Stimulated activated CD4-positive, alpha-beta T cell treated with anti-CD3 and anti-CD28 coated beads, Interleukin-2, amount 100 ng/mL, for 4 hours (primary cell): ENCODE measurements around the gene ARID5B.

ENCODE experiments used
- DNase-seq: peaks from one replicate; pipeline ENCODE4 v3.0.0-alpha.2; 2020; ENCODE audit warnings: low read depth

Gene ARID5B

DNA sequence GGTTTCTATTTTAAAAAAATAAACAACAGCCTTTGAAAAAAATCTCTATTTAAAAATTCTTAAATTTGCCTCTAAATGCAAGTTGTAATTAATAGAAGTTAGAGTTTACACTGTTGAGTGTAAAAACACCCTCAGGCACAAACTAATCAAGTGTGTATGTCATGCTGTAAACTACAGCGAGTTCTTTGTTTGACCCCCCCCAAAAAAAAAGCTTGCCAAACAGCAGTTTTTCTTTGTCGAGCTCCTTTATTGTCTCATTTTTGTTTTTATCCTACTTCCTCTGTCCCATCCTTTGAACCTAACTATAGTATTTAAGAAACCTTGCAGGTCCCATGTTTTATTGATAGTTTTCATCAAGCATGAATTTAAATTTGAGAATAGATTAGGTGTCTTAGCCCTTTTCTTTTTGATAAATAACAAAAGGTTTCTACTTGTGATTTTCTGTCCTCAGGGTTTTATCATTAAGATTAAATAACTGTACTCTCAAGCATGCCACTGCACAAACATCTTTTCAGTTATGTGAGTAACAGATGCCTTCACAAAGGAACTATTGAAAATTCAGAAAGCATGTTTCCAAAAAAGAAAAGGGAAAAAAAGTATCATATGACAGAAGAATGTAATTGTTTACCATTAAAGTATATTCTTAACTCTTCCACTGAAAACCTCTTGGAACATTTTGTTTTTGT is 176.0 kb downstream of the ARID5B start:
- no peak for DNase-seq

DNA sequence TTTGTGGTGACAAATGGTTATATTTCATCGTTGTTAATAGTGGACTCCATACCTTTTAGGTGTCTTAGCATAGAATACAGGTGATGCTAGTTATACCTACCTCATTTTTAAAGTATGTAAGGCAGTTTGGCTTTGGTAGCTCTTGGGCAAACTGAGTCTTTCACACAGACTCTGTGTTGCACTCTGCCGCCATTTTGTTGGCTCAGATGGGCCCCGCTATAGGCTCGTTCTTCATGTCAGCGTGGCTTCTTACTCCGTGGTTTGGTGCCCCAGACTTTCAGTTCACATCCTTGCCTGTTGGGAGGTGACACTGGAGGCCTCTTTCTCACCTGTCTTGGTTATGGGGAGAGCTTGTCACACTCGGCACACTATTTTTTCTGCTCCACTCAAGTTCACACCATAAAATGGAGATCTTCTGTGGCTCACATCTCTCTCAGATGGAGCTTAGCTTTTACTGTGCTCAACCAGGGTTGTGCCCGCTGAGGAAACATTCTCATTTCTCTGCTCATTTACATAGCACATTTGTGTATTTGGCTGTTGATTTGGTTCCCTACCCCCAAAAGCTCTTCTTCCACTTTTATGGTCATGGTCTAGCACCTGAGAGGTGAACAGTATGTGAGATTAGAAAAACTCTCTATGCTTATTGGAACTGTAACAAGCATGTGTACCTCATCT is 178.5 kb downstream of the ARID5B start:
- no peak for DNase-seq

DNA sequence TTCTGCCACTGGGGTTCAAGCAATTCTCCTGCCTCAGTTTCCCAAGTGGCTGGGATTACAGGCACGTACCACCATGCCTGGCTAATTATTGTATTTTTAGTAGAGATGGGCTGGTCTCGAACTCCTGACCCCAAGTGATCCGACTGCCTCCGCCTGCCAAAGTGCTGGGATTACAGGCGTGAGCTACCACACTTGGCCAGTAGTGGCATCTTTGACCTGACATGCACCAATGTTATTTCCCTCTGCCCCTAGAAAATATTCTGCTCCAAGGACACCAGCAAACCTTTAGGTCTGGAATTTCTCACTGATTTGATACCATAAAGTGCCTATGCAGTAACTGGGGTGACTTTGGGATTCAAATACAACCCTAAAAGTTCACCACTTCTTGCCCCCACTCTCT is 179.4 kb downstream of the ARID5B start:
- DNase-seq: no peak

GRCh38 chr10:62081341-62082270 is 180.1 kb downstream of the ARID5B start:
- DNase-seq: no peak

DNA sequence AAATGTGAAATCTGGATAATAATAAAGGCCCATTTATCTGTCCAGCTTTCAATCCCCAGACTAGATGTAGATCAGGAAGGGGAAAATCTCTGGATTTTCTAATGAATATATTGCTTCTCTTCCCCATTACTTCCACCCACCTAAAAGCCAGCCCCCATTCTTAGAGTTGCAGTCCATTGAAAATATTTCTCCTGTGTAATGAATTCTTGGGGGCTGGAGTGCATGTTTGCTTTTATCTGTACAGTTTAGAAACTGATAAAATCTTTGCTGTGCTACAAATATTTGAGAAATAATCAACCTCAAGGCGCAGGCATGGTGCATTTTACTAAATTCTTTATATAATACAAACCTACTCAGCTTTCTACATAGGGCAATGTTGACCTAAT is 180.8 kb downstream of the ARID5B start:
- no peak for DNase-seq

DNA sequence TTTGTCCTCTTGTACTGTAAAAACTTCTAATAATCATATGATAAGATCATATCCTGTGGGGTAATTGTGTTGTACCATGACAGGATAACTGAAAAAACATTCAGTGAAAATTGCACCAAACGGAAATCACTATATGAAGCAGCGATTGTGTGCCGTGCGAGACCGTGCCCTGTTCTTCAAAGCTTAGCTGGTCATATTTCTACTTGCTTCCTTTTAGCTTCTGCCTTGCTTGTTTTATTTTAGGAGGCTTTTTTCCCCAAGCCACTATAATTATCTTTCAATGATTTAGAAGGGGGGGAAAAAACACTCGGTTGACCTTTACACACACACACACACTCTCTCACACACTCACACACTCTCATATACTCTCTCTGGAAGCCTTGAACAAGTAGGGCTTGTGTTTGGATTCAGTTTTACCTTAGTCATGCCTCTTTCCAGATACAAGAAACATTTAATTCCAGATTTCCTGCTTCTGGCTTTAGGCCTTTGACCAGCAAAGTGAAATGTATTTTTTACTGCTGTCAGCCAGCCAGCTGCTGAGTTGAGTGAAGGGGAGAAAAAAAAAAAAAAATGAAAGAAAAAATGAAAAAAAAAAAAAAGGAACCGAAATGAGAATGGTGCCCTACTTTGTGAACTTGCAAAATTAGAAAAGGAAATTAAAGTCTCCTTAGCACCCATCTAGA is 181.4 kb downstream of the ARID5B start:
- no peak for DNase-seq

- DNase-seq: no peak
Measured at GRCh38 chr10:62083412-62084267, 182.1 kb downstream of the ARID5B start.

DNA sequence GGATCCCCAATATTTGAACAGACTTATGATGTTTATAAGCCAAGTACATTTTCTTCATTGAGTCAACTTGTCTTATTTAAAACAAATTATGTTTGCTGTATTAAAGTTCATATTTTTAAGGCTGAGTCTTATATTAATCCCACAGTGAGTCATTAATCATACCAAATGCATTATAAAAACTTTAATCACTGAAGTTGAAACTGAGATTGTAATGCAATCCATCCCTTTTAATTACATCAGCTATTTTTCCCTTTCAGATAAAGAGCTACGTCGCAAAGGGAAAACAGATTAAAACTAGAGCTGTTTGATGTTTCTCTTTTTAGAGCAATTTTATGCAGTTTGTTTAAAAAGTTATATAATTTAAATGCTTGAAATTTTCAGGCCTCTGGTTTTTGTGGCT is 183.0 kb downstream of the ARID5B start:
- DNase-seq: no peak

DNA sequence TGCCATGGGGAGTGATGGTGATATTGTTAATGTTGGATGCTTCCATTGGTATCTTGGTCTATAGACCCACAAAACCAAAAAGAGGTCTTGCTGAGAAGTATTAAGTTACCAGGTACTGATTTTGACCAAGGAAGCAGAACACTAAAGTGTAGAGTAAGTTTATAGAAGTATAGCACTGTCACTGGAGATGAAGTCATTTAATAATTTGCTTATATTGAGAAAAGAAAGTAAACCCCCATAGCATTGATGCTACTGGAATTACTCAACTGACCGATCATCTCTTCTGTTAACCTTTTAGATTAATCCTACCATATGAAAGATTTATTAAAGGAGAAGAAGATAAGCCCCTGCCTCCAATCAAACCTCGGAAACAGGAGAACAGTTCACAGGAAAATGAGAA is 183.9 kb downstream of the ARID5B start:
- no peak for DNase-seq

DNA sequence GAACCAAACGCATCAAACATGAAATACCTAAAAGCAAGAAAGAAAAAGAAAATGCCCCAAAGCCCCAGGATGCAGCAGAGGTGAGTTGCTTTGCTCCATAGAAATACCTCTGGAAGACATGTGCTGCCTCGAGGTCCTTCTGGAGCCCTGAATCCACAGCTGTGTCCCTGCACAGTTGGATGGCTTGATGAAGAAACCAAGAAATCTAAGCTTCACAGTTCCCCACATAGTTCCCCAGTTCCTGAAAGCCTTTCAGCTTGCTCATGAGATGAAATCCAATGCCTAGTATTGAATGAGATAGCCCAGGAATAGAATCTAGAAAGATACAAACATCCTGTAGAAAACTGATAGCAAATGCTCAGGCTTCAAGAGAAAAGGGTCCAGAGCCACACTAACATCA is 184.3 kb downstream of the ARID5B start:
- no peak for DNase-seq

DNA sequence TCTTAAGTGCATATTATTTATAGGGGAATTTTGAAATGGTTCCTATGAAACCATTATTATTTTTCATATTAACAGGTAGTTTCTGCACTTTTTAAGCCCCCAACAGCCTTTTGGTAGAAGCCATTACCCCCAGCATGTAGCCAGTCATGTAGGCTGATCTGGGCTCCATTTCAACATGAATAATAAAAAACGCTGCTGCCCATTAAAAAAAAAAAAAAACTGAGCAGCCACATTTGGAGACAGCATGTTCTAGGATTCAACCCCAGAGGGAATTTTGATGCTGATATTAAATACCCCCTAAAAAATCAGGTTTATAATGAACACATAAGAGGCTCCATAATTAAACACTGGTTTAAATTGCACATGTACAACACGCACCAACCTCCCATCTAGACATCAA is 185.8 kb downstream of the ARID5B start:
- DNase-seq: no peak

DNA sequence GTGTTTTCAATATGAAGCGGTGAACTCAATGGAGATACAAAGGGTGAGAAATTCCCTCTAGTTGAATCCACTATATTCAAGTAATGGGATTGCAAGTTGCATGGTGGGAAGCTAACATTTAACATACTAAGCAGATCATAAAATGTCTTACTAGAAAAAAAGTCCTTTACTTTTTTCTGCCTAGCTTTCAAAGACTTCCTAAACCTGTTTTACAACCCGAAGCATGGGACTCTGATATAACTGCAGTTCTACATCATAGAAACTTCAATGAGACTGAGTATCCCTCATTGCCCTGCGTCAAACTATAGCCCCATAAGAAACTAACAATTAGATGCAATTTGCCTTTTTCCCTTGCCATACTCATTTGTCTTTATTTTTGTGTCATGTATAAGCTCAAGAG is 187.3 kb downstream of the ARID5B start:
- DNase-seq: no peak

GRCh38 chr10:62092301-62093030 is 191.0 kb downstream of the ARID5B start:
- DNase-seq: no peak

GRCh38 chr10:62093863-62094291 is 192.4 kb downstream of the ARID5B start:
- DNase-seq: no peak

GRCh38 chr10:62095181-62096122 is 194.0 kb downstream of the ARID5B start:
- DNase-seq: no peak

DNA sequence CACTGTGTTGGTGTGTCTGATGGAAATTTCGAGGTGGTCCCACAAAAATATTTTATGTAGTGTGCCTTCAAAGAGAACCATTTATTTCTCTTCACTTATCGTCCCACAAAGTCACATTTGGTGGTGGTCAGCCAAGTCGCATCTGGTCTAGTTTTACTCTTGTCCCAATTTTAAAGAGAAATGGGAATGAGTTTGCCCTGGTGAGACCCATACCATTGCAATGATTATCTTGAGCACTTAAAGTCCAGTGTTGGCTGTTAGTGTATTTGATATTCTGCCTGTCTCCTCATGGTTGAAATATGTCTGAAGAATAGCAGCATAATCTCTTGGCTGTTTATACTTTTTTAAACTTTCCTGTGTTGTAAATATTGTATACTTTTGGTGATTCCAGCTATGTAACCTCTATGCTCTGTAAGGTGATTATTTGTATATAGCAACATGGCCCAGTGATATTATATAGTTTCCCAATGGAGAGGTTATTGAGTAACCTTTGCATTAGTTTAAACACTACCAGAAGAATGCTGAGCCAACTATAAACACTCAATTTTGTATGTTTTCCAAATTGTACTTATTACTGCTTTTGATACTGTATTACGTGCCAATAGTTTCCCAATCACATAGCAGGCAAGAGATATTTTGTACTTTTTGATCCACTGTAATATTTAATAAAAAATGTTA is 194.9 kb downstream of the ARID5B start:
- DNase-seq: no peak

DNA sequence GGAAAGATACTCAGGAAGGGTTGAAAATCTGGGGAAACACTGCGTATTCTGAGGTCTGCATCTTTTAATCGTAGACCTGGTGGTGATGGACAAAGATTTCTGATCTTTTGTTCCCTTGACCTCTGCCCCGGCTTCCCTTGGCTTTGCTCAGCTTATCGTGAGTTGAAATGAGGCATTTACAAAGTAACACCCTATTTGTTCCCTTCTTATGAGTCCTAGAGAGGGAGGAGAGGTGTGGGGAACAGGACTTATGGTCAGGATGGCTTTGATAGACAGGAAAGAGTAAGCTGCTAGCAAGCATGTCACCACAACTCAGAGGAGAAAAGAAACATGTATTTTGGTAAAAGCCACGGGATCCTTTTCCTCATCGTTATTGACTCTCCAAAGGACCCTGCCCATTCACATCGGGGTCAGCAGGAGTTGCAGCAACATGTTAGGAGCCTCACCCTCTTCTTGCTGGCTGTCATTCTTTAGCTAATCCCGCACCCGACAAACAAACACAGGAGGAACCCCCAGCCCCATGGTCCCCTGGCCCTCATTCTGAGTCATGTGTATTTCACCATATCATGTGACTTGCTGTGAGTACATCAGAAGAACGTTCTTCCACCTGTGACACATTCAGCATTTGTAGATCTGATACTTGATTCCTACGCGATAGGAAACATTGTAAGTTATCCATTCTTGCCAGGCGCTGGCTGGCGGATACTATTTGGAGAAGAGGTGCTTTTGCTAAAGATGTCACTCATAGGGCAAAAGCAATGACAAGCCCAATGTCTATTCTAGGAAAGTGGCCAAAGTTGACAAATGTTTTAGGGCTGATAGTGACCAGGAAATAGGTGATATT is 197.0 kb downstream of the ARID5B start:
- no peak for DNase-seq

DNA sequence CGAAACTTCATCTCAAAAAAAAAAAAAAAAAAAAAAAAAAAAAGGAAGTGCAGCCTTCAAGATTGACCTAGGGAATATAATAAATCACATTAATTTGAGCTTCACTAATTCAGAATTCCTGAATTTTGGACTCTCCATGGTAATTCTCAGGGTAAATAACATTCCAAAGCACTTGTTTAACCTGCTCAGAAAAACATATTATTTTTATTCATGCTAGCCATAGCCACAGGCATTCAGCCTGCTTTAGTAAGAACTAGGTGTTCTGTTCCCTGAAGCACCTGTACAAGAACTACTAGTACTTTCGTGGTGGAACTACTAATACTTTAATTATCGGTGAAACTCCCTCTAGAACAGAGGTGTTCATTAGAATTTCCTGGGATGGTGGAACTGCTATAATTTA is 197.8 kb downstream of the ARID5B start:
- no peak for DNase-seq
